Measurements from ENCODE around the gene SLC25A41.

Gene SLC25A41

GRCh38 chr19:6446452-6446851 is 12.9 kb upstream of the SLC25A41 start:
- no peak overlapping the region for H3K4me3 ChIP-seq (replicated peaks in 1 of 2; ENCODE audit: low read depth in 2 of 2, low read length in 2 of 2)
- TF ChIP-seq, protein P1, sequence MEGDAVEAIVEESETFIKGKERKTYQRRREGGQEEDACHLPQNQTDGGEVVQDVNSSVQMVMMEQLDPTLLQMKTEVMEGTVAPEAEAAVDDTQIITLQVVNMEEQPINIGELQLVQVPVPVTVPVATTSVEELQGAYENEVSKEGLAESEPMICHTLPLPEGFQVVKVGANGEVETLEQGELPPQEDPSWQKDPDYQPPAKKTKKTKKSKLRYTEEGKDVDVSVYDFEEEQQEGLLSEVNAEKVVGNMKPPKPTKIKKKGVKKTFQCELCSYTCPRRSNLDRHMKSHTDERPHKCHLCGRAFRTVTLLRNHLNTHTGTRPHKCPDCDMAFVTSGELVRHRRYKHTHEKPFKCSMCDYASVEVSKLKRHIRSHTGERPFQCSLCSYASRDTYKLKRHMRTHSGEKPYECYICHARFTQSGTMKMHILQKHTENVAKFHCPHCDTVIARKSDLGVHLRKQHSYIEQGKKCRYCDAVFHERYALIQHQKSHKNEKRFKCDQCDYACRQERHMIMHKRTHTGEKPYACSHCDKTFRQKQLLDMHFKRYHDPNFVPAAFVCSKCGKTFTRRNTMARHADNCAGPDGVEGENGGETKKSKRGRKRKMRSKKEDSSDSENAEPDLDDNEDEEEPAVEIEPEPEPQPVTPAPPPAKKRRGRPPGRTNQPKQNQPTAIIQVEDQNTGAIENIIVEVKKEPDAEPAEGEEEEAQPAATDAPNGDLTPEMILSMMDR (IDR thresholded peaks at IDR 0.05; ENCODE audit: low read depth, low read length): no peak
- no peak for DNase-seq (ENCODE audit: low read depth in 2 of 2)

- TF ChIP-seq, protein P1 (IDR thresholded peaks at IDR 0.05; ENCODE audit: low read depth, low read length): no peak
- H3K4me3 ChIP-seq (replicated peaks in 1 of 2; ENCODE audit: low read depth in 2 of 2, low read length in 2 of 2): no peak overlapping the region
- DNase-seq (ENCODE audit: low read depth in 2 of 2): no peak
Observed at GRCh38 chr19:6443986-6444385, 10.4 kb upstream of the SLC25A41 start.

DNA sequence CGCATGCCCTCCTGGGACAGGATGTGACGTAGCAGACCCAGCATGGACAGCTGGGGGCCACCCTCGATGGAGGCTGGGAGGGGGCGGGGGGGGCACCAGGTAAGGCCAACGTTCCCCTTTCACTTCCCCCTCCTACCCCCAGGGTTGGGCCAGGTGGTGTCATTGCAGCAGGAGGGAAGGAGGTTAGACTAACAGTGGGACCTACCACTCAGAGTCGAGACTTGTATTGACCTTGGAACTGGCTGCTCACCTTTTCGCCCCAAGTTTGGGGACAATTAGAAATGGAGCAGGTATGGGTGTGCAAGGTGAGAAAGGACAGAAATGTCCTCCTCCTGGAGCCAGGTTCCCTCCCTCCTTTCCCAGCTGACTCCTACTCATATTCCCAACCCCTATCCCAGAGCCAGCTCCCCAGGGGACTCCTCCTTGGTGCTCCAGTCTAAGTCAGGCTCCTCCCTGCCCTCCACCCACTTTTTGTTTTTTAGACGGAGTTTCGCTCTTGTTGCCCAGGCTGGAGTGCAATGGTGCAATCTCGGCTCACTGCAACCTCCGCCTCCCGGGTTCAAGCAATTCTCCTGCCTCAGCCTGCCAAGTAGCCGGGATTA is 8.6 kb upstream of the SLC25A41 start:
- DNase-seq (ENCODE audit: low read depth in 2 of 2): no peak
- TF ChIP-seq, protein P1 (IDR thresholded peaks at IDR 0.05; ENCODE audit: low read depth, low read length): no peak
- H3K4me3 ChIP-seq (replicated peaks in 1 of 2; ENCODE audit: low read depth in 2 of 2, low read length in 2 of 2): no peak overlapping the region

GRCh38 chr19:6440905-6441304 is 7.3 kb upstream of the SLC25A41 start:
- TF ChIP-seq, protein P1 (IDR thresholded peaks at IDR 0.05; ENCODE audit: low read depth, low read length): no peak
- no peak overlapping the region for H3K4me3 ChIP-seq (replicated peaks in 1 of 2; ENCODE audit: low read depth in 2 of 2, low read length in 2 of 2)
- no peak for DNase-seq (ENCODE audit: low read depth in 2 of 2)

- DNase-seq (ENCODE audit: low read depth in 2 of 2): no peak
- TF ChIP-seq, protein P1 (IDR thresholded peaks at IDR 0.05; ENCODE audit: low read depth, low read length): no peak
- no peak overlapping the region for H3K4me3 ChIP-seq (replicated peaks in 1 of 2; ENCODE audit: low read depth in 2 of 2, low read length in 2 of 2)
Observed at GRCh38 chr19:6439743-6440142, 6.2 kb upstream of the SLC25A41 start.

DNA sequence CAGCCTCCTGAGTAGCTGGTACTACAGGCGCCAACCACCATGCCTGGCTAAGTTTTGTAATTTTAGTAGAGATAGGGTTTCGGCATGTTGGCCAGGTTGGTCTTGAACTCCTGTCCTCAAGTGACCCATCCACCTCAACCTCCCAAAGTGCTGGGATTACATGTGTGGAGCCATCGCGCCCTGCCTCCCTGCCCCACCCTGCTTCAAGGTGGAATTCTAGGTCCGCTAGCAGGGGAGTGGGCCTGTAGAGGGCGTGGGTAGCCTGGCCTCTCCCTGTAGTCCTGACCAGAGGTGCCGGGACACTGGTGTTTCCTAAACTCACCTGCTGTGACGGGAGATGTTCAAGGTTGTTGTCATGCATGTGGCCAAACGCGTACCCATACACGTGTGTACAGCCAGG is 398 bp downstream of the SLC25A41 start:
- H3K4me3 ChIP-seq (replicated peaks in 1 of 2; ENCODE audit: low read depth in 2 of 2, low read length in 2 of 2): no peak overlapping the region
- DNase-seq (ENCODE audit: low read depth in 2 of 2): no peak
- TF ChIP-seq, protein P1 (IDR thresholded peaks at IDR 0.05; ENCODE audit: low read depth, low read length): no peak

DNA sequence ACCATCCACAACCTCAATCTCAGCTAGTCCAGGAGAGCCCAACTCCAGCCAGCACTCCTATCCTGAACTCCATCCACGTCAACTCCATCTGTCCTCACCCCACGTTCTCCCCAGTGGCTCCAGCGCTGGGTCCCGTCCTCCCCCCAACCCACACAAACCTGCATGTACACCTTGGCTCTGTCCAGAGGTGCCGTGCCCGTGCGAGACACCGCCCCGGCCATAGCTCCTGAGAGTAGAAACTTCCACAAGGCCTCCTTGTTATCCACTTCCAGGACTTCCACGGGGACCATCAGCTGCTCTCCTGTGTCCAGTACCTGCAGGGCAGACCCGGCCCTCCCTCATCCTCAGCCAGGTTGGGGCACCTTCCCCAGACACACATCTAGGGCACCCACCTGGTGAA is 1.7 kb downstream of the SLC25A41 start:
- DNase-seq (ENCODE audit: low read depth in 2 of 2): no peak
- TF ChIP-seq, protein P1 (IDR thresholded peaks at IDR 0.05; ENCODE audit: low read depth, low read length): no peak
- H3K4me3 ChIP-seq (replicated peaks in 1 of 2; ENCODE audit: low read depth in 2 of 2, low read length in 2 of 2): no peak overlapping the region
